Measurements from ENCODE around the gene FAM89B.

- TF ChIP-seq CTCF (IDR thresholded peaks at IDR 0.05) (no peak), POLR2A (IDR thresholded peaks at IDR 0.05) (no peak), EP300 (IDR thresholded peaks at IDR 0.05) (no peak)
Observed at GRCh38 chr11:65589444-65590239, 17.3 kb downstream of the FAM89B start.

Data from sigmoid colon (tissue), 4 donors.